WI38 (cell line): ENCODE data around the gene H19.

Experiments
- H3K4me3 ChIP-seq: 2 replicates; pipeline ENCODE4 v1.5.1; 2011; ENCODE audit warnings: low read depth, mild to moderate bottlenecking, control low read depth, low read length
- TF ChIP-seq, protein P1 (sequence below): IDR thresholded peaks from 2 replicates; pipeline ENCODE4 v1.5.1; 2012; ENCODE audit warnings: low read depth, mild to moderate bottlenecking, control low read depth, low read length

Gene H19

GRCh38 chr11:1963864-1964263 lies 33.8 kb downstream of the H19 start:
- H3K4me3 ChIP-seq: no peak overlapping the region
- TF ChIP-seq, protein P1, sequence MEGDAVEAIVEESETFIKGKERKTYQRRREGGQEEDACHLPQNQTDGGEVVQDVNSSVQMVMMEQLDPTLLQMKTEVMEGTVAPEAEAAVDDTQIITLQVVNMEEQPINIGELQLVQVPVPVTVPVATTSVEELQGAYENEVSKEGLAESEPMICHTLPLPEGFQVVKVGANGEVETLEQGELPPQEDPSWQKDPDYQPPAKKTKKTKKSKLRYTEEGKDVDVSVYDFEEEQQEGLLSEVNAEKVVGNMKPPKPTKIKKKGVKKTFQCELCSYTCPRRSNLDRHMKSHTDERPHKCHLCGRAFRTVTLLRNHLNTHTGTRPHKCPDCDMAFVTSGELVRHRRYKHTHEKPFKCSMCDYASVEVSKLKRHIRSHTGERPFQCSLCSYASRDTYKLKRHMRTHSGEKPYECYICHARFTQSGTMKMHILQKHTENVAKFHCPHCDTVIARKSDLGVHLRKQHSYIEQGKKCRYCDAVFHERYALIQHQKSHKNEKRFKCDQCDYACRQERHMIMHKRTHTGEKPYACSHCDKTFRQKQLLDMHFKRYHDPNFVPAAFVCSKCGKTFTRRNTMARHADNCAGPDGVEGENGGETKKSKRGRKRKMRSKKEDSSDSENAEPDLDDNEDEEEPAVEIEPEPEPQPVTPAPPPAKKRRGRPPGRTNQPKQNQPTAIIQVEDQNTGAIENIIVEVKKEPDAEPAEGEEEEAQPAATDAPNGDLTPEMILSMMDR: no peak

DNA sequence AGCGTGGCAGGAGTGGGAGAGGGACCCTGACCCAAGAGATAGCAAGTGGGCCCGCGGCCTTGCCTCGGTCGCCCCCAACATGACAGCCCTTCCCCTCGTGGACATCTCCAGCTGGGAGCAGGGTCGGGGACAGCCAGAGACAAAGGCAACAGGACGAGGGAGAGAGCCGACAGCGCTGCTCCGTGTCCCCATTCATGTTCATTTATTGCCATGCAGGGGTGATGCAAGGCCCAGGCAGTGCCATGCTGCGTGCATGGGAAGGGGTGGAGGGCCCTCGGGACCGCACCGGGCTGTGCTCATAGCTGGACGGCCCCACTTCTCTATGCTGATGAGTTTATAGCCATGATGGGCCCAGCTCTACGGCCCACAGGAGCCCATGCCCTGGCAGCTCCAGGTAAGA lies 37.9 kb downstream of the H19 start:
- TF ChIP-seq, protein P1: no peak
- H3K4me3 ChIP-seq: no peak overlapping the region

- no peak overlapping the region for H3K4me3 ChIP-seq
- TF ChIP-seq, protein P1: no peak
These were observed 39.3 kb downstream of the H19 start for GRCh38 chr11:1958367-1958766.

GRCh38 chr11:1953489-1954266 lies 44.0 kb downstream of the H19 start:
- TF ChIP-seq, protein P1: no peak
- H3K4me3 ChIP-seq: no peak overlapping the region

- TF ChIP-seq, protein P1: no peak
- H3K4me3 ChIP-seq: no peak overlapping the region
These were observed 44.7 kb downstream of the H19 start for GRCh38 chr11:1952806-1953482.

- no peak overlapping the region for H3K4me3 ChIP-seq
- TF ChIP-seq, protein P1: no peak
These were observed 47.7 kb downstream of the H19 start for GRCh38 chr11:1949922-1950321.

DNA sequence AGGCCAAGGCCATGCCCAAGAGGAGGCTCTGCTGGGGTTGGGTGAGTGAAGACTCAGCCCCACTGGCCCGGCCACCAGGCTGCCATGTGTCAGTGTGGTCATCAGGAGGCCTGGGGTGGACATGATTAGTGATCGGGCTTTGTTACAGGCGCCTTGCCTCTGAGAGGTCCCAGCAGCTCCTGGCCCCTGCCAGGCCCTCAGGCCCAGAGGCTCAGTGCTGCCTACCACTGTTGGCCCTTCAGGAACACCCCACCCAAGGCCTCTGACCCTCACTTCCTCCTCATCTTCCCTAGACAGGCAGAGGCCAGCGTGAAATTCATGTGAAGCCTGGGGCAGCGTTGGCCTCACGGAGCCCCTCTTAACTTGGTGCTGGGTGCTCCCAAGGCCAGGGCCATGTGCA lies 48.3 kb downstream of the H19 start:
- H3K4me3 ChIP-seq: no peak overlapping the region
- TF ChIP-seq, protein P1: no peak
